Astrocyte of the spinal cord (primary cell): Measurements from ENCODE around the gene KRTAP4-11.
"Not testable (repeated sequence)": the region's sequence is repeated elsewhere in the genome, so short reads cannot be mapped to it uniquely, and the experiment has no call there.

Source experiments
- DNase-seq: peaks from one replicate; pipeline ENCODE4 v3.0.0; 2011; ENCODE audit warnings: low read depth, low spot score
- H3K4me3 ChIP-seq: 2 replicates; pipeline ENCODE4 v1.5.1; 2011; ENCODE audit warnings: low read depth, mild to moderate bottlenecking, low read length, moderate library complexity
- in situ Hi-C: cut with HindIII; loops from 2 replicates; pipeline ENCODE4 v1.10.0; 2017; ENCODE audit warnings: low sequenced_read_pairs
- TF ChIP-seq, protein P1 (sequence below): IDR thresholded peaks from 2 replicates; pipeline ENCODE4 v1.5.1; 2012; ENCODE audit warnings: low read depth, mild to moderate bottlenecking, low read length, inconsistent platforms

Gene KRTAP4-11

DNA sequence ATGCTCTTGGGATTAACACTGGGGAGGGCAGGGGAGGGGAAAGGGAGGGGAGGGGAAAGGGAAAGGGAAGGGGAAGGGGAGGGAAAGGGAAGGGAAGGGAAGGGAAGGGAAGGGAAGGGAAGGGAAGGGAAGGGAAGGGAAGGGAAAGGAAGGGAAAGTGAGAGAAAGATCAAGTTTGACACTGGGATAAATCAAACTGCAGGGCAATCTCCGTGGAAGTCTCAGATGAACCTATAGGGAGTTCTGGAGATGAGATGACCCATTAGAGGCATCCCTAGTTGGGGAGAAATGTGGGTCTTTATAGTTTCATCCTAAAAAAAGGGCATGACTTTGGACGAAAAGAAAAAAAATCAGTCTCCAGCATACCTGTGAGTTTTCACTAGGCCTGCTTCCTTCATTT, 3.6 kb upstream of the KRTAP4-11 start:
- H3K4me3 ChIP-seq, result no peak overlapping the region
- in situ Hi-C loops, result no loop called here
- DNase-seq, result no peak
- TF ChIP-seq, protein P1, sequence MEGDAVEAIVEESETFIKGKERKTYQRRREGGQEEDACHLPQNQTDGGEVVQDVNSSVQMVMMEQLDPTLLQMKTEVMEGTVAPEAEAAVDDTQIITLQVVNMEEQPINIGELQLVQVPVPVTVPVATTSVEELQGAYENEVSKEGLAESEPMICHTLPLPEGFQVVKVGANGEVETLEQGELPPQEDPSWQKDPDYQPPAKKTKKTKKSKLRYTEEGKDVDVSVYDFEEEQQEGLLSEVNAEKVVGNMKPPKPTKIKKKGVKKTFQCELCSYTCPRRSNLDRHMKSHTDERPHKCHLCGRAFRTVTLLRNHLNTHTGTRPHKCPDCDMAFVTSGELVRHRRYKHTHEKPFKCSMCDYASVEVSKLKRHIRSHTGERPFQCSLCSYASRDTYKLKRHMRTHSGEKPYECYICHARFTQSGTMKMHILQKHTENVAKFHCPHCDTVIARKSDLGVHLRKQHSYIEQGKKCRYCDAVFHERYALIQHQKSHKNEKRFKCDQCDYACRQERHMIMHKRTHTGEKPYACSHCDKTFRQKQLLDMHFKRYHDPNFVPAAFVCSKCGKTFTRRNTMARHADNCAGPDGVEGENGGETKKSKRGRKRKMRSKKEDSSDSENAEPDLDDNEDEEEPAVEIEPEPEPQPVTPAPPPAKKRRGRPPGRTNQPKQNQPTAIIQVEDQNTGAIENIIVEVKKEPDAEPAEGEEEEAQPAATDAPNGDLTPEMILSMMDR, result no peak

DNA sequence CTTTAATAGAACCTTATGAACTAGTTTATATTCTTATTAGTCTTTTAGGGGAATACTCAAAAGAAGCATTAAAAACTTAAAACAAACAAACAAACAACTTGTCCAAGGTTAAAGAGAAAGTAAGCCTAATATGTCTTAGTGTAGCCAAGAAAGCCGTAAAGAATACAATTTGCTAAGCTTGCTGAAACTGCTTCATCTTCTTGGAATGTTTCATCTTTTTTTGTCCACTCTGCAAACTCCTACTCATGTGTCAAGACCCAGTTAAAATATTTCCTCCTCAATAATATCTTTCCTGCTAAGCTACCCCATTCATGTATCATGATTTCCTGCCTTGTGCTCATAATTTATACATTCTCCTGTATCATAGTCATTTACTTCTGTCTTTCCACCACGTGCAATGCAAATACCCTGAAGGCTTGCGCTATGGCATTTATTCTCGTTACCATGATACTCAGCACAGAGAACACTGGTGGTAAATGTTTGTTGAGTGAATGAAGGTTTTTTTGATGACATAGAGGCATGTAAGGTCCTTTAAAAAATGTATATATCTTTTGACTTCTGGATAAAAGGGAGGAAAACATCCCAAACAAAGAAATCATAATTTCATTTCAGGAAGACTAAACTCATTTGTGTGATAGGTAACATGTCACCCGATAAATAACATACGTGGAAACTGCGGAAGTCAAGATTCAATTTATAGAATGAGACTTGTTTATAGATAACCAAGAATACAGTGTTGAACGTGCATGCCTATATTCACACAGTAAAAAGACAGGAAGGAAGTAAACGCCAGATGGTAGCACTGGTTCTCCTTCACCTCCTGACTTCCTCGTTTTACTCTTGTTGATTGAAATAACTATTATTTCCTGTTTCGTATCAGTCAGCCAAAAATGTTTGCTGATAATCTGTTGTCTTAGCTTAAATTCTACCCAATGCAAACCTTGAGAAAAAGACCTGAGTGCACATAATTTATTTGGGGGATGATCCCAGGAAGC, 1.8 kb upstream of the KRTAP4-11 start:
- in situ Hi-C loops, H3K4me3 ChIP-seq, DNase-seq: not testable (repeated sequence)

DNA sequence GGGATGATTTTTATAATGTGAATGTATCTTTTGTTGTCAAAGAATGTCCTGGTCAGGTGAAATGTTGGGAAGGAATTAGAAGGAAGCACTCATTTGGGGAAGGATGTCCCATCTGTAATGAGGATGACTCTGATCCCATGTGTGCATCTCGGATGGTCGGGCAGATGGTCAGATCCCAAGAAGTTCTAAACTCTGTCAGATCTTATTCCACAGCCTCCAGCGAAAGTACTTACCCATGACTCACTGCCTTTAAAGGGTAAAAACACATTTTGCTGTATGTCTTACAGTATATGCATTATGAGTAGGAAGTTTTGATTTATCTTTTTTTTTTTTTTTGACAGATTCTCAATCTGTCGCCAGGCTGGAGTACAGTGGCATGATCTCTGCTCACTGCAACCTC, 548 bp upstream of the KRTAP4-11 start:
- in situ Hi-C loops, result no loop called here
- TF ChIP-seq, protein P1, result no peak

DNA sequence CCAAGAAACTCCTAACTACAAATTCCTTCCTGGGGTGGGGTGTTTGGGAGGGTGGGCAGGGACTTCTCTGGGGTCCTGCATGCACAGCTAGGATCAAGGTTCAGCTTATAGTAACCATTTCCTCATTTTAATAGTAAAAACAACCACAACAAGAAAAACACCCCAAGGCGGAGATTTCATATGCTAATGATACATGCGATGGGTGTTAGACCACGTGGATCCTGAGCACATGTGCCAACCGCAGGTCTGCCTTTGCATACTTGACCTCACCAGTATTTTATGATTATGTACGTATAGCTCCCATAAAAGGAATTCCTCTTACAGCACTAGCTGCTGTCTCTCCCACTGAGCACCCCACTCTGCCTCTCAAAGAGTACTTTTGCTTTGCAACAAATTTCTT, 1.9 kb downstream of the KRTAP4-11 start:
- in situ Hi-C loops, result no loop called here
- TF ChIP-seq, protein P1, result no peak
- DNase-seq, result no peak
- H3K4me3 ChIP-seq, result no peak overlapping the region

More for the DNA sequence above, 548 bp upstream of the KRTAP4-11 start:
- DNase-seq, result no peak
- no peak overlapping the region for H3K4me3 ChIP-seq

DNA sequence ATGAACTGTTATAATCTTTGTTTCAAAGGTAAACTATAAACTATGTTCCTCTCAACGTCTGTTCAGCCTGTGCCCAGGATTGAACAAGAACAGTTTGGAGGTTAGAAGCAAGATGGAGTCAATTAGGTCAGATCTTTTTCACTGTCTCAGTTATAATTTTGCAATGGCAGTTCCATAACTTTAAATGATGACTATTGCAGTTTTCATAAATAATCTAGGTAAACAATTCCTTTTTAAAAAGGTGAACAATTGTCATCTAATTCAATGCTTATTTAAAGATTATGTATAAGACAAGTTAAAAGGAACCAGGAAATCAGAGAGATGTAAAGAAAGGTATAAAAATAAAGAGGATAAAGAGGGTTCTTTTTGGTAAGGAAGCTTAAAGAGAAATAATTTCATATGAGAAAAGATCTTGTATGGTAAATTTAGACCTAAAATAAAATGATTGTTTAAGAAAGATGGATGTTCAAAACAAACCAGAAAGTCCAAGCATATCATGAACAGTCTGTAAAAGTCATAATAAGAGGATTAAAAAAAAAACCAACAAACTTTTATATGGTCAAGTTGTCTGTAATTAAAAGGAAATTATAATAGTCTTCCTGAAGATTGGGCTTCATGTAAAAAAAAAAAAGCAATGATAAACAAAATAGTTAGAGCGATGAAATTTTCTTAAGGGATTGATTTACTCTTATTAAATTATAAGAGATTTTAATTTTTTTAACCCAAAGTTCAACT, 6.9 kb downstream of the KRTAP4-11 start:
- in situ Hi-C loops, result no loop called here
- TF ChIP-seq, protein P1, result no peak
- H3K4me3 ChIP-seq, result no peak overlapping the region
- no peak for DNase-seq

DNA sequence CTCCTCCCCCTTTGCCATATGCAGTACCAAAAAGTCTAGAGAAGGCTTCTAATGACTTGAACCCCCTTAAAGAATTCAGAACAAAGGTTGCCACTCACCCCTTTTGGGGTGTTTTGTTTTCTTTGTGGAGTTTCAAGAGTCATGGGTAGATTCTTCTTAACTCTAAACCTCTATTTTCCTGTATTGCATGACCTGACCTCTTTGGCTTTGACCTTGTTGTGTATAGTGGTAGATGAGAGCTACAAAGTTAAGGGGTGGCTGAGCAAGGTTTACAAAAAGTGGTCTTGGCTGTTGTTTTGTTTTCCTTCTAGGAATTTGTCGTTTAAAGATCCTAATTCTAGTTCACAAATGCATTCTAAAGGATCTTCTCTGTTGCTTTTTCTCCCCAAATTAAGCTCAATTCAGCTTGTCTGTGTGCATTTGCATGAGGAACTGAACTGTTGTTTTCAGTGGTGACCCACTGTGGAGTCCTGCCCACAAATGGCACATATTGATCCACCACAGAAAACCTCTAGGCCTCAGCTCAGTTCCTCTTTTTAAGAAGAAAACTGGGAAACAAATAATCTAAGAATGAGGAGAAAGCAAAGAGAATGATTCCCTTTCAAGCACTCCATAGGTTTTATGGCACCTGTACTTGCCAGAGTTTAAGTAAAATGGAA, 9.3 kb downstream of the KRTAP4-11 start:
- in situ Hi-C loops, DNase-seq, H3K4me3 ChIP-seq: not testable (repeated sequence)

DNA sequence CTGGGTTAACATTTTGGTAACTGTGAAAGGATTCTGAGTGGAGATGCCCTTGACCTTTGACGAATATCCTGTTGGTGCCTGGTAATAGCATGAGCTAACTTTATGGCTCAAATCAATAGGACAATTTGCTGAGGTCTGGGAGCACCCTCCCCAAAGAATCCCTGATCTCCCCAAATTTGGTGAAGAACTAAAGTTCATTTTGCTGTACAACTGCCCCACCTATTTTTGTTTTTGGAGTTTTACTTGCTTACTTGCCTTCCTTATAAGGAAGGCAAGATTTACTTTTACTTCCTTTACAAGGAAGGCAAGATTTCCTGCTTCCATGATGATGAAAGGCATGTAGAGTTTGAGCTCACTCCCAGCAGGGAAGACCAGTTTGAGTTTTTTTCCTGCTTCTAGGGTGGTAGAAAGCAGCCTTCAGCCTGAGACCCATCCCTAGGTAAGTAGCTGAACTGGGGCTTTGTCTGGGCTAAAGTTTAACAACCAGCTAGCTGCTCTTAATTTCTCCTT, 10.2 kb downstream of the KRTAP4-11 start:
- in situ Hi-C loops, result no loop called here
- H3K4me3 ChIP-seq, result no peak overlapping the region
- TF ChIP-seq, protein P1, result no peak
- DNase-seq, result no peak

DNA sequence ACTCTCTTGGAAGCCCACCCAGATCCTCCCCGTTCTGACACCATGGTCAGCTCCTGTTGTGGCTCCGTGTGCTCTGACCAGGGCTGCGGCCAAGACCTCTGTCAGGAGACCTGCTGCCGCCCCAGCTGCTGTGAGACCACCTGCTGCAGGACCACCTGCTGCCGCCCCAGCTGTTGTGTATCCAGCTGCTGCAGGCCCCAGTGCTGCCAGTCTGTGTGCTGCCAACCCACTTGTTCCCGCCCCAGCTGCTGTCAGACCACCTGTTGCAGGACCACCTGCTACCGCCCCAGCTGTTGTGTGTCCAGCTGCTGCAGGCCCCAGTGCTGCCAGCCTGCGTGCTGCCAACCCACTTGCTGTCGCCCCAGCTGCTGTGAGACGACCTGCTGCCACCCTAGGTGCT, 12.8 kb downstream of the KRTAP4-11 start, which contains the start of gene KRTAP4-9:
TSS of gene KRTAP4-9 (plus strand) at position 43 of the 400 bp plus-strand sequence. CDS start at position 43, 0 bp downstream.
- H3K4me3 ChIP-seq, in situ Hi-C loops, DNase-seq: not testable (repeated sequence)

DNA sequence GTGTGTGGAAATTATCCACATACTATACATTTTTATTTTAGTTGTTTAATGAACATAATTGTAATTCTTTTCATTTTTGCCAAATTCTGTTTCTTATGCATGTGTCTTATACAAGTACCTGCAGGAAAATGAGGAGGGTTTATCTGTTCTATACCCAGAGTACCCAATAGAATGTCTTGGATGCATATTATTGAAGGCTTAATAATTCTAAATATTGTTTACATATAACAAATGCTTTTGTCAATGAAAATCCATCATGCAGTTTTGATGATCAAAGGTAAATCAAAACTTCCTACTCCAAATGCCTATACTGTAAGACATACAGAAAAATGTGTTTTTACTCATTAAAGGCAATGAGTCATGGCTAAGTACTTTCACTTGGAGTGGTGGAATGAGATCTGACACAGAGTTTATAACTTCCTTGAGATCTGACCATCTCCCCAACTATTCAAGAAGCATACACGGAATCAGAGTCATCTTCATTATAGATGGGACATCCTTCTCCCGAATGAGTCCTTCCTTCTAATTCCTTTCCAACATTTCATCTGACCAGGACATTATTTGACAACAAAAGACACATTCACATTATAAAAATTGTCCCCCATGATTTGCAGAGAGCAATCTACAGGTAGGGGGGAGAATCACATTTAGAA, 13.7 kb downstream of the KRTAP4-11 start:
- H3K4me3 ChIP-seq, in situ Hi-C loops: not testable (repeated sequence)
- peak; percentile 40 for DNase-seq
